Testis (tissue), 2 donors: ENCODE data around the gene DPP6.

Experiments
- POLR2A ChIP-seq: fragments of 450-650 bp; IDR thresholded peaks from one replicate; pipeline ENCODE4 v1.6.1; 2017; ENCODE audit warnings: antibody characterized with exemption, mild to moderate bottlenecking, moderate library complexity
- TF ChIP-seq, protein P1 (sequence below), 3 experiments: fragments of 450-650 bp in 2 of 3; fragments of 200-600 bp in 1 of 3; sonication (generic) in 1 of 3; IDR thresholded peaks; one replicate each; pipeline ENCODE4 v1.5.1; 2016 to 2019; ENCODE audit warnings: antibody characterized with exemption in 3 of 3, mild to moderate bottlenecking in 2 of 3, moderate library complexity in 1 of 3

GRCh38 chr7:154610903-154611302, 558.7 kb downstream of the DPP6 start:
- TF ChIP-seq, protein P1, sequence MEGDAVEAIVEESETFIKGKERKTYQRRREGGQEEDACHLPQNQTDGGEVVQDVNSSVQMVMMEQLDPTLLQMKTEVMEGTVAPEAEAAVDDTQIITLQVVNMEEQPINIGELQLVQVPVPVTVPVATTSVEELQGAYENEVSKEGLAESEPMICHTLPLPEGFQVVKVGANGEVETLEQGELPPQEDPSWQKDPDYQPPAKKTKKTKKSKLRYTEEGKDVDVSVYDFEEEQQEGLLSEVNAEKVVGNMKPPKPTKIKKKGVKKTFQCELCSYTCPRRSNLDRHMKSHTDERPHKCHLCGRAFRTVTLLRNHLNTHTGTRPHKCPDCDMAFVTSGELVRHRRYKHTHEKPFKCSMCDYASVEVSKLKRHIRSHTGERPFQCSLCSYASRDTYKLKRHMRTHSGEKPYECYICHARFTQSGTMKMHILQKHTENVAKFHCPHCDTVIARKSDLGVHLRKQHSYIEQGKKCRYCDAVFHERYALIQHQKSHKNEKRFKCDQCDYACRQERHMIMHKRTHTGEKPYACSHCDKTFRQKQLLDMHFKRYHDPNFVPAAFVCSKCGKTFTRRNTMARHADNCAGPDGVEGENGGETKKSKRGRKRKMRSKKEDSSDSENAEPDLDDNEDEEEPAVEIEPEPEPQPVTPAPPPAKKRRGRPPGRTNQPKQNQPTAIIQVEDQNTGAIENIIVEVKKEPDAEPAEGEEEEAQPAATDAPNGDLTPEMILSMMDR (IDR thresholded peaks at IDR 0.05) = no peak
- no peak for TF ChIP-seq POLR2A
